ENCODE results near the gene ZFX. TPM values are rescaled to one million over a fixed set of nuclear protein-coding genes. Genes with fewer than 3 reads are reported as not detected.

Gene ZFX
- total RNA-seq, 1 experiment from 2014 or later = 66.8 TPM

DNA sequence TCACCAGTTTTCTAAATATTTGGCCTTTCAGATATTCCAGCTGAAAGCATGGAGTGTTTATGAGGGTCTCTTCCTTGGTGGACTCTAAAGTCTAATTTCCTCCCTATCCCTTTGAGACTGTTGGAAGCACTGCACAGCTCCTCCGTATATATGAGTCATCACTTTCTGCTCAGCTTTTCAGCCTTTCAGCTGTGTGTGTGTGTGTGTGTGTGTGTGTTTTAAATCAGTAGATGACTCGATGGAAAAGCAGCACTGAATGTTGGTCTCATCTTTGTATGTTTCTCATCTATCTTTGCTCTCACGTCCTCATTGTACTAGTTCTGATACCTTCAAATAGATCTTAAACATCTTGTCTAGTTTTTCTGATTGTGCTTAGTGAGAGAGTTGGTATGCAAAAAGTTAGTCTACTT lies 81.6 kb downstream of the ZFX start:
- Histone ChIP-seq H3K9ac (ENCODE audit: extremely low read depth, insufficient read length, low read length) (no peak overlapping the region), H3K27ac (ENCODE audit: insufficient read length, low read depth, low read length) (no peak overlapping the region), H4K8ac (replicated peaks; ENCODE audit: insufficient read length, low read depth, low read length) (no peak overlapping the region), H3K79me1 (ENCODE audit: insufficient read depth, low read depth, low read length, poor library complexity, severe bottlenecking) (no peaks in the 10 kb centered on the region), H4K5ac (ENCODE audit: insufficient read length, low read depth, low read length) (no peak overlapping the region), H3K14ac (ENCODE audit: insufficient read depth, low read length) (no peak overlapping the region), H2BK12ac (ENCODE audit: insufficient read length, low read depth, low read length) (no peak overlapping the region), H2BK15ac (ENCODE audit: low read depth, low read length) (no peak overlapping the region), H3K4me2 (ENCODE audit: insufficient read depth, insufficient read length, low read length) (no peak overlapping the region), H3T11ph (ENCODE audit: low read length) (no peak overlapping the region), H3K27me3 (ENCODE audit: insufficient read depth, low read length) (no peaks in the 10 kb centered on the region), H3K18ac (ENCODE audit: insufficient read length, low read depth, low read length) (no peak overlapping the region), H4K20me1 (ENCODE audit: control insufficient read depth, insufficient read depth, insufficient read length) (no peaks in the 10 kb centered on the region), H3K56ac (ENCODE audit: insufficient read length, low read depth, low read length) (no peak overlapping the region), H2AK5ac (ENCODE audit: insufficient read length, low read length) (no peak overlapping the region), H3K23ac (ENCODE audit: insufficient read length, low read depth, low read length) (no peak overlapping the region), H2BK20ac (ENCODE audit: low read depth, low read length, poor library complexity, severe bottlenecking) (no peak overlapping the region), H2BK5ac (ENCODE audit: insufficient read length, low read length) (no peak overlapping the region), H3K79me2 (ENCODE audit: insufficient read depth, low read length) (no peaks in the 10 kb centered on the region), H2BK120ac (ENCODE audit: low read depth, low read length, poor library complexity, severe bottlenecking) (no peak overlapping the region), H2AFZ (ENCODE audit: low read length) (no peak overlapping the region), H3K4ac (ENCODE audit: low read depth, low read length) (no peak overlapping the region), H3K9me3 (ENCODE audit: control insufficient read depth, low read depth, low read length) (no peaks in the 10 kb centered on the region), H3K4me1 (ENCODE audit: insufficient read depth, low read length) (no peaks in the 10 kb centered on the region), H4K91ac (ENCODE audit: insufficient read length, low read depth, low read length) (no peak overlapping the region), H3K23me2 (ENCODE audit: insufficient read length, low read depth, low read length, poor library complexity, severe bottlenecking) (no peaks in the 10 kb centered on the region)
- DNase-seq = no peak
- H3K4me1 Mint-ChIP-seq = no peaks in the 10 kb centered on the region
- peaks cover 1% of the 10 kb centered on the region; the same call in 1 of the 2 replicates for H3K27me3 Mint-ChIP-seq (ENCODE audit: low read depth)
- no peaks in the 10 kb centered on the region for H3K36me3 Mint-ChIP-seq (ENCODE audit: insufficient read depth in 1 of 3, low read depth in 3 of 3)
- H3K4me3 Mint-ChIP-seq = no peak overlapping the region
- H3K9me3 Mint-ChIP-seq = peaks cover 3 to 8% of the 10 kb centered on the region in 2 experiments; a peak in 3 of 5 replicates
- no peak for TF ChIP-seq CTCF (conservative IDR thresholded peaks at IDR 0.05)
- no peak overlapping the region for H3K27ac Mint-ChIP-seq
- no CpG with 5 or more reads among the region's 3 CpGs for WGBS (ENCODE audit: extremely low coverage, insufficient read length, low lambda C conversion rate)
